ENCODE measurements around the gene NHERF2.

DNA sequence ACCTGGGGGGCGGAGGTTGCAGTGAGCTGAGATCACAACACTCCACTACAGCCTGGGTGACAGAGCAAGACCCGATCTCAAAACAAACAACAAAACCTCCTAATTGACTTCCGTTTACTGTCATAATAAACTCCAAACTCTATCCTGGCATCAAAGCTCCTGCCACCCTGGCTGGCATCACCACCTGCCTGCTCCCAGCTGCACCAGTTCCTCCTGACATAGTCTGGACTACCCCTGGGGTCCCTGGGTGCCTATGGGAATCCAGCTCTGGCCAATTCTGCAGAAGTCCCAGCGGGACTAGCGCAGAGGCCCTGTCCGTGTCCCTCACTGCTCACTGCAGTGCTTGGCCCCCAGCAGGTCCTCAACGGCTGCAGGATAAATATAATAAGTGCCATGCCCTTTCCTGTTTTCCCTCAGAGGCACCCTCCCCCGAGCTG is 20.2 kb downstream of the NHERF2 start:
- TF ChIP-seq, protein P1, sequence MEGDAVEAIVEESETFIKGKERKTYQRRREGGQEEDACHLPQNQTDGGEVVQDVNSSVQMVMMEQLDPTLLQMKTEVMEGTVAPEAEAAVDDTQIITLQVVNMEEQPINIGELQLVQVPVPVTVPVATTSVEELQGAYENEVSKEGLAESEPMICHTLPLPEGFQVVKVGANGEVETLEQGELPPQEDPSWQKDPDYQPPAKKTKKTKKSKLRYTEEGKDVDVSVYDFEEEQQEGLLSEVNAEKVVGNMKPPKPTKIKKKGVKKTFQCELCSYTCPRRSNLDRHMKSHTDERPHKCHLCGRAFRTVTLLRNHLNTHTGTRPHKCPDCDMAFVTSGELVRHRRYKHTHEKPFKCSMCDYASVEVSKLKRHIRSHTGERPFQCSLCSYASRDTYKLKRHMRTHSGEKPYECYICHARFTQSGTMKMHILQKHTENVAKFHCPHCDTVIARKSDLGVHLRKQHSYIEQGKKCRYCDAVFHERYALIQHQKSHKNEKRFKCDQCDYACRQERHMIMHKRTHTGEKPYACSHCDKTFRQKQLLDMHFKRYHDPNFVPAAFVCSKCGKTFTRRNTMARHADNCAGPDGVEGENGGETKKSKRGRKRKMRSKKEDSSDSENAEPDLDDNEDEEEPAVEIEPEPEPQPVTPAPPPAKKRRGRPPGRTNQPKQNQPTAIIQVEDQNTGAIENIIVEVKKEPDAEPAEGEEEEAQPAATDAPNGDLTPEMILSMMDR (IDR thresholded peaks at IDR 0.05; ENCODE audit: insufficient read depth, low read length, poor library complexity, severe bottlenecking), result no peak
- no peak for TF ChIP-seq EZH2phosphoT487 (conservative IDR thresholded peaks at IDR 0.05; ENCODE audit: low read length)
